Measurements from ENCODE around the gene C9orf50. TPM values are rescaled to one million over a fixed set of nuclear protein-coding genes. Genes with fewer than 3 reads are reported as not detected.

C9orf50 gene
- polyA plus RNA-seq, 12 donors = not detected

DNA sequence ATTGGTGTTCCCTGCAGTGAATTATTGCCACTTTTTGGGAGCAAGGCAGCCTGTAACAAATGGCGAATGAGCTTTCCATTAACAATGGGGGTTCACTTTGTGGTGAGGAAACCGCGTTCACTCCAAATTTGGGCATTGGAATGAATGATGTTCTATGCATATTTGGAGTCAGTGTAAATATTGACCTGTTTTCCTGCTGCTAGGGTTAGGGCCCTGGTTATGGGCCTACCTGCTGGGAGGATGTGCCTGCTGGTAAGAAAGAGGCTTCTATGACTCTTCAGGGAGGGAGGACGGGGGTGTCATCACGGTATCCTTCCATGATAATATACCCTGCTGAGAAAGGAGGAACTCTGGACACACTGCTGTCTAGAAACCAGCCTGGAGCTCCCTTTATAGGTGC, 29.0 kb downstream of the C9orf50 start:
- DNase-seq = no peak

DNA sequence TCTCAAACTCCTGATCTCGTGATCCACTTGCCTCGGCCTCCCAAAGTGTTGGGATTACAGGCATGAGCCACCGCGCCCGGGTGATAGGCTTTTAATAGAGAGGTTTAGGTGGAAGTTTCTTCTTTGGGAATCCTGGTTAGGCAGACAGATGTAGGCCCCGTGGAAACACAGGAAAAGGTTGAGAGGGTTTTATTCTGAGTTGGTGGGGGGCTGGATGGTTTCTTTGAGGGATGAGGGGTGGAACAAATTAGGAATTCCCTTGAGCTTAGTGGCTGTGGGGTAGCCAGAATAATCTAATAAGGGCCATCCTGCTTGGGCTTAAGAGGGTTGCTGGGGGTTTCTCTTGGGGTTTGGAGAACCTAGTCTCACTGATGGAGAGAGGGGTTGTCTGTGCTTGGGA, 30.4 kb downstream of the C9orf50 start:
- no peak for DNase-seq

DNA sequence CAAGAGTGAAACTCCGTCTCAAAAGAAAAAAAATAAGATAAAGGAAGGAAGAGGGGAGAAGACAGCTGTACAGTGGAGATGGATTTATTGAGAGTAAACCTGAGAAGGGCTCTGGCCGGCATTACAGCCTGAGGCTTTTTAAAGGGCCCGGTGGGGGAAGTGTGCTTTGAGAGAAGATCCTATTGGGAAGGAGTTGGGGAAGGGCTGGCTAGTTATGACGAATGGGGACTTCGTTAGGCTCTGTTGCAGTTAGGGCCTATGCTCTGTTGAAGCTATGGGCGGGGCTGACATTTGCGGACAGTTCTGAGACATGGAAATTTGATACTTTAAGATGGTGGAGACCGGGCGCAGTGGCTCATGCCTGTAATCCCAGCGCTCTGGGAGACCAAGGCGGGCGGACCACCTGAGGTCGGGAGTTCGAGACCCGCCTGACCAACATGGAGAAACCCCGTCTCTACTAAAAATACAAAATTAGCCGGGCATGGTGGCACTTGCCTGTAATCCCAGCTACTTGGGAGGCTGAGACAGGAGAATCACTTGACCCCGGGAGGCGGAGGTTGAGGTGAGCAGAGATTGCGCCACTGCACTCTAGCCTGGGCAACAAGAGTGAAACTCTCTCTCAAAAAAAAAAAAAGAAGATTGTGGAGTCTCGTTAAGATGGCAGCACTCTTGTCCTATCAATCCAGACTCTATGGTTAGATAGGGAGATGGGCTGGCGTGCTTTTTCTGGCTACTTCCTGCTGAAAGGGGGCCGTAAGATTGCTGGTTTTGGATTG, 33.2 kb downstream of the C9orf50 start:
- no peak for DNase-seq

DNA sequence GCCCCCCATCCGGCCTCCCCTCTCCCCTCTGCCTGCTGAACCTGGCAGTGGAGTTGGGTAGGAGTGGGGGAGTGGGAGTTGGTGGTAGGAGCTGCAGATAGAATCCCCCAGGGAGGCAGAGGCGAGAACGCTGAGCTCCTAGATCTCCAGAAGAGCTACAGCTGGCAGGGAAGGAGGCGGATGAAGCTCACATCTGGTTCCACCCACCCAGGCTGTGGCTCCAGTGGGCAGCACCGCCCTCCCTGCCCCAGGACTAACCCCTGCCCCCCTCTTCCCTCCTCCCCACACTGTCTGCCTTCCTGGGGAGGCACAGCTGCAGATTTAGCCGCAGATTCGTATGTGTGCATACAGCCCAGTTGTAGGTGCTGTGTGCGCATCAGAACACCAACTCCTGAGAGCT, 34.2 kb downstream of the C9orf50 start:
- DNase-seq = no peak

DNA sequence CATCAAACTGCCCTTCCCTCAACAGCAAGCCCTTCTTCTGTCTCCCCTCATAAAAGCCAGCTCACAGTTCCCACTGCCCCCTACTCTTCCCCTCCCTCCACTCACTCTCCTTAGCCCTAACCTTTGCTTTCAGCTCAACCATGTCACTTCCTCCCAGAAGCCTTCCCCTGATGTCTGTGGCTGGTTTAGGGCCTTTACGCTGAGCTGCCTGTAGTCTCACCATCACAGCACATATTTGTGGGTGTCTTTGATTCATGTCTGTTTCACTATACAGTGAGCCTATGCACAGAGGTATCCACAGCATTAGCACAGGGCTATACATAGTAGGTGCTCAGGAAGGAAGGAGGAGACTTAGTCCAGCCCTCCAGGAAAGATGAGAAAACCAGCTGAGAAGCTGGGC, 34.7 kb downstream of the C9orf50 start:
- no peak for DNase-seq

DNA sequence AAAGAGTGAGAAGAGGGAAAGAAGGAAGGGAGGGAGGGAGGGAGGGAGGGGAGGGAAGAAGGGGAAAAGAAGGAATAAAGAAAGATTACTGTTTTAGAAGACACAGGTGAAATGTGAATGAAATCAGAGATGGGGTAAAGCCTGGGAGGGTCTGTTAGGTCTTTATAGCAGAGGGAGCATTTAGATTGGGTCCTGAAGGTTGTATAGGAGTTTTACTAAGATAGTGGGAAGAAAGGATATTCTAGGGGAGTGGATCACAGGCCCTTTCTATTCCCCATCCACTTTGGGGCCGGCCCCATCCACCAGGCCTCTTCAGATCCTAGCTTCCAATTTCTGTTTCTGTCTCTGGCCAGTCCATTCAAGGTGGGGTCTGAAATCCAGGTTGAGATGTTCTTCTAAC, 35.5 kb downstream of the C9orf50 start:
- no peak for DNase-seq

DNA sequence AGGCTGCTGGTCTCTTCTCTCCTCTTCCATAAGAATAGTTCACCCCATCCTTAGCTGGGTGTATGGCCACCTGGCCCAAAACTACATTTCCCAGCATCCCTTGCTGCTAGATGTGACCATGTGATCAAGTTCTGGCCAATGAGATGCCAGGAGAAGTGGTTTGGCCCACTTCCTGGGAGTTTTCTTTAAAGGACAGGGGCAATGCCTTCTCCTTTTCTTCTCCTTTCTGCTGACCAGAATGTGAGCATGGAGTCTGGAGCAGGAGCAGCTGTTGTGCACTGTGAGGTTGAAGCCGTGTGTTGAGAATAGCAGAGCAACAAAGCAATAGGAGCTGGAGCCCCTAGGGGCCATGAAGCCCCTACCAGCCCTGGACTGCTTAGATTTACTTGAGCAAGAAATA, 36.8 kb downstream of the C9orf50 start:
- peak; percentile 75 for DNase-seq

DNA sequence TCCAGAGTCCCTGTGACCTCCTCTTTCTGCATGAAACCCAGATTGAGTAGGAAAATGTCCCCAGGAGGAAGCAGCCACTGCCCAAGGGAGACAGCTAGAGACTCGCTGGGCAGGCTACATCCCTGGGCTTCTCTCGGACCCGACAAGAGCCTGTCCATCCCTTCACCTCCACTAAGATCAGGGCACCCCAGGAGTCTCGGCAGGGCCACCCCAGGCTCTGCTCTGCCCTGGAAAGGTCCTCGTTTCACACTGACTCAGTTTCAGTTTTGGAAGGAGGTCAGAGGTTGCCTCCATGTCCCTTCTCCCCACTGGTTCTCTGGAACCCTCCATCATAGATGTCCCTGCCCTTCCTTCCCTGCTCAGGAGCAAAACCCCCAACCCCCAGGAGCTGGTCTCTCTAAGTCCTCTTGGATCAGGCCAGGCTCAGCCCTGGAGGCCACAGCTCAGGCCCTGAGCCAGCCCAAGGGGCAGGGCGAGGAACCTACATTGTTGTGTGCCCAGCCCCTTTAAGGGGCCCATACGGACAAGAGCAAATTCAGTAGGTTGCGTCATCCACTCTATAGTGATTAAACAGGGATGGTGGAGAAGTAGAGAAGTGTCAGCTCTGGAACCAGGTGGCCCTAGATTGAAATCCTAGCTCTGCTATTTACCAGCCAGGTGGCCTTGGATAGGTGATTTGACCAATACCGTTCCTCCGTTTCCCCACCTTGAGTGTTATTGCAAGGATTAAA, 37.4 kb downstream of the C9orf50 start:
- no peak for DNase-seq

DNA sequence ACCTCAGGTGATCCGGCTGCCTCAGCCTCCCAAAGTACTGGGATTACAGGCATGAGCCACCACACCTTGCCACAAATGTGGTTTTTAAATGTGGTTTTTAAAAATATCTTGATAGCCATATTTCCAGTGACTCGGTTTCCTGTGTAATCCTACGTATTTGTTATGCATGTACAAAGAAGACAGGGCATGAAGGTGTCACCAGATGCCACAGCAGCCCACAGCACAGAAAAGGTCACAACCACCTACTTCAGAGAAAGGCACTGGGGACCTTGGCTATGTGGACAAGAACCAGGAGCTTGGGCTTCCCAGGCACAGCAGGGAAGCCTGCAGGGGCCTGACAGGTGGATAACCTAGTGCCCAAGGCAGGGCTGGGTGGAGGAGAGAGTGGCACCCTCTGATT, 38.0 kb downstream of the C9orf50 start:
- no peak for DNase-seq

DNA sequence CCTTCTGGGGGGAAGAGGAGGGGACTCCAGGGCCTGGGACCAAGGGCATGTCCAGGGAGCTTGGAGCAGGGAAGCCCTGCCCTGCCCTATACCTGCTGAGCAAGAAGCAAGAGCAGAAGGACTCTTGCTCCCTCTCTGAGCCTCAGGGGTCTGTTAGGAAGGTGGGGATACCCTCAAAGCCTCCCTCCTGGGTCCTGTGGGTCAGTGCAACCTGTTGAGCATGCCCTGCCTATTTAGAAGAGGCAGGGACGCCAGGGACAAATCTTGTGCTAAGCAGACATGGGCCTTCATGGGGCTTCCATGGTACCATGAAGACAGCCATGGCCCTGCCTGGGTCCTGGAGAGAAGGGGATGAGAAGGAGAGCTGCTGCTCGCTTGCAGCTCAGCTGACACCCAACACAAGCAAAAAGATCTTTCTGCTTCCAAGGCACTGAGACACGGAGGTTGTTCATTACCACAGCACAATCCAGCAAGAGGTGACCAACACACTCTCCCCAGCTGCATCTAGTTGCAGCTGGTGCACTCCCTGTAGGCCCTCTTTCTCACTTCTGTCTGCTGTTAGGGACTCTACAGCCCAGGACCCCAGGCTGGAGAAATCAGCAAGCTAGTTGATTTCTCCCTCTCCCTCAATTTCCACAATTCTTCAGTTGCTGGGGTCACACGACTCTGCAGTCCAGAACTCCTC, 39.3 kb downstream of the C9orf50 start:
- no peak for DNase-seq

DNA sequence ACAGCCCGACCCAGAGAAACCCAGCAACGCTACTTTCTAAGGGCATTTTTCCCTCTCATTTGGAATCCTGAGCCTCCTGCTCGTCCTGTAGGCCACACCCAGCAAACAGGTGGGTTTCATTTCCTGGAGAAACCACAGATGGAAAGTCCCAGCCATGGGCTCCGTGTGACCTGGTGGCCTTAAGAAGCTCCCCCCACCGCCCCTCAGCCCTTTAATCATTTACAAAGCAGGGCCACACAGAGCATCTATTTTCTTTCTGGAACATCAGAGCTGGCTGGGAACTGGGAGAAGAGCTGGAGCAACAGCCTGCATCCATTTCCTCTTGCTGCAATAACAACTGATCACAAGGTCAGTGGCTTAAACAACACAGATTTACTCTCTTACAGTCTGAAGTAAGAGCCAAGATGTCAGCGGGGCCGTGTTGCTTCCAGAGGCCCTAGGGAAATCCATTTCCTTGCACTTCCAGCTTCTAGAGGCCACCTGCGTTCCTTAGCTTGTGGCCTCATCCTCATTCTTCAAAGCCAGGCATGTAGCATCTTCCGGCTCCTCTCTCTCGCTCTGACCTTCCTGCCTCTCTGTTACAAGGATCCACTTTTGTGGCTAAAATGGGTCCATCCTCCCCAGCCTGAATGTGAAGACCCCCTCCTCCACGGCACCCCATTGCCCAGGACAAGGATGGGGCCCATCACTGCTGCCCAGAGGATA, 40.5 kb downstream of the C9orf50 start:
- DNase-seq = no peak

DNA sequence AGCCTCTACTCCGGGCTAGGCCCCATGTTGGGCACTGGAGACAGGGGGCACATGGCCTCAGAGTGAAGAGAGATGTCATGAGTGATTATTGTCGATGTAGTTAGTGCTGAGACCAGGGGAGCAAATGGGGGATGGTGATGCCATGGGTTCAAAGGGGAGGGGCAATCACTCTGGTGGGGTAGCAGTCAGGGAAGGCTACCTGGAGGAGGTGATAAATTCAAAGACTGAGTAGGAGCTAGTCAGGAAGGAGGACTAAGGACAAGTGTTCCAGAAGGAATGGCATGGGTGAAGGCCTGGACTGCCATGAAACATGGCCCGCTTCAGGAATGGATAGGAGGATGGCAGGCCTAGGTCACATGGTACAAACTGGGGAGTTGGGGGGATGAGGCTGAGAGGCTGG, 41.6 kb downstream of the C9orf50 start:
- no peak for DNase-seq

DNA sequence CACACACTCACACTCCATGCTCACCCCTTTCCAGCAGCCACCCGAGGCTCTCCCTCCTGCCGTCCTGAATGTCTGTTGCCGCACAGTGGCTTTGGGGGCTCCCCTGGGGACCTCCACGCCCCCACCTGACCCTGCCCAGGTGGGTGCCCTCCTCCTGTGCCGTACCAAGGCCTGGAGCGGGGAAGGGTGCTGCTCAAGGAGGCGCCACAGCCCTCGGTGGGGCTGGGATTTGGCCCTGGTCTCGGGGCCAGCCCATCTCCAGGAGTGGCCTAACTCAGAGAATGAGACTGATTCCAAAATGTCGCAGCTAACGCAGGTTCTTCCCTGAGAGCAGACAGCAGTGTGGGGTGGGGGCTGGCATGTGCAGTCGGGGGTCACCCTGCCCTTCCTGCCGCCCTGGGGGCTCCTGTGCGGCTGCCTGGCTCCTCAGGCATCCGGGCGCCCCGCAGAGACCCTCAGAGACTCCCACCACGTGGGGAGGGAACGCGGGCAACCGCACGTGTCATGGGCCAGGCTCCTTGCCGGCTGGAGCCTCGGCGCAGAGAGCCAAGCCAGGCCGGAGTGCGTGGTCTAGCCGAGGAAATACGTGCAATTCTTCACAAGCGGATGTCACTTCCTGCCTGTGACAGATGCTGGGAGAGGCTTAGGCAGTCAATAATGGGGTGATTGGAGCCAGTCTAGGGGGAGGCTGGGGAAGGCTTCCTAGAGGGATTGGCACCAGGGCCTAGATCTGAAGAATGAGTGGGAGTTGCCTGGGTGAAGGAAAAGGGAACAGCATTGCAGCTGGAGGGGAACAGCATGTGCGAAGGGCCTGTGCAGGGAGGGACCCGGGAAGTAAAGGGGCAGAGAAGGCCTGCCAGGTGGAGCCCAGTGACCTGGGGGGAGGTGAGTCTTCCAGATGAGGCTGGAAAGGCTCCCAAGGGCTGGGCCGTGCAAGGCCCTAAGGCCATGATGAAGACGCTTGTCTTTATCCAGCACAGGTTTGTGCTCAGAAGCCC, 44.1 kb downstream of the C9orf50 start:
- no peak for DNase-seq

DNA sequence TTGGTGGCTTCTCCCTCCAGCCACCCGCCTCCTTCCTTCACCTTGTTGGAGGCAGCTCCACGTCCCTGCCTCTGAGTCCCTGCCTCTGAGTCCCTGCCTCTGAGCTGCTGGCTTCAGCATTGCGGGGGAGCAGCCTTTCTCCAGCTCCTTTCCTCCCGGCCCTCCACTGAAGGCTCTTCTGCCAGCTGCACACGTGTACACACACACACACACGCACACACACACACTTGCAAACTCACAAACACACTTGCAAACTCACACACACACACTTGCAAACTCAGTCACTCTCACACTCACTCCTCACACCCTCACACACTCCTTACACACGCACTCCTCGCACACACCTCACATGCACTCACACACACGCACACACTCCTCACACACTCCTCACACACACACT, 45.1 kb downstream of the C9orf50 start:
- DNase-seq = no peak

DNA sequence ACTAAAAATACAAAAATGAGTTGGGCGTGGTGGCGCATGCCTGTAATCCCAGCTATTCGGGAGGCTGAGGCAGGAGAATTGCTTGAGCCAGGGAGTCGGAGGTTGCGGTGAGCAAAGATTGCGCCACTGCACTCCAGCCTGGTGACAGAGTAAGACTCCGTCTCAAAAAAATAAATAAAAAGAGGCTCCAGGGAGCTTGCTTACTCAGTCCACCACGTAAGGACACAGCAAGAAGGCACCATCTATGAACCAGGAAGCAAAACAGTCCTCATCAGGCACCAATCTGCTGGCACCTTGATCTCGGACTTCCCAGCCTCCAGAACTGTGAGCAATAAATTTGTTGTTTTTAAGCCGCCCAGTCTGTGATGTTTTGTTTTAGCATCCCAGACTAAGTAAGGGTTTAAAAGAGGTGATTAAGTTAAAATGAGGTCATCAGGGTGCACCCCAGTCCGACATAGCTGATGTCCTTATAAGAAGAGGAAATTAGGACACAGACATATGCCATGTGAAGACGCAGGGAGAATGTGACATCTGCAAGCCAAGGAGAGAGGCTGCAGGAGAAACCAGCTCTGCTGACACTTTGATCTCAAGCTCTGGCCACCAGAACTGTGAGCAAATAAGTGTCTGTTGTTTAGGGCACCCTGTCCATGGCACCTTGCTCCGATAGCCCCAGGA, 45.9 kb downstream of the C9orf50 start:
- no peak for DNase-seq

DNA sequence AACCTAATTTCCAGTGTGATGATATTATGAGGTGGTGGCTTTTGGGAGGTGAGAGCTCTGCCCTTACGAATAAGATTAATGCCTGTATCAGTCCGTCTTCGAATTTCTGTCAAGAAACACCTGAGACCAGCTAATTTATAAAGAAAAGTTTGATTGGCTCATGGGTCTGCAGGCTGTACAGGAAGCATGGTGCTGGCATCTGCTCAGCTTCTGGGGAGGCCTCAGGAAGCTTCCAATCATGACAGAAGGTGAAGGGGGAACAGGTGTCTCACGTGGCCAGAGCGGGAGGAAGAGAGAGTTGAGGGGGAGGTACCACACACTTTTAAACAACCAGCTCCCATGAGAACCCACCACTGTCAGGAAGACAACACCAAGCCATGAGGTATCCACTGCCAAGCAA, 46.9 kb downstream of the C9orf50 start:
- DNase-seq = no peak

DNA sequence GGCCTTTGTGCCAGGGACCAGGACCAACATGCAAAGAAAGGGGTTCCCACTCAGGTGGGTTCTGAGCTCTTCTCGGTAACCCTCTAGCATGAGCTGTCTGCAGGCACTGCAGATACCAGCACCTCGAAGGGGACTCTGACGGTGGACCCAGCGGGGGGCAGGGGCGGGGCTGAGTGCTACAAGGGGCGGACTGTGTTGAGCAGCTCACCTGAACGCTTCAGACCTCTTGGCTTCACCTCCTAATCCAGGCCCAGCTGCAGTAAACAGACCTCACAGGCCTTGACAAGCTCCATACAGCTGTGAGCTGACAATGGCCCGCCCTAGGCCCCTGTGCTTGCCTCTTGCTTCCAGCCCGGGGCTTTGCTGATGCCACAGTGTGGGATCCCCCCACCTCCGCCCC, 48.4 kb downstream of the C9orf50 start:
- no peak for DNase-seq

DNA sequence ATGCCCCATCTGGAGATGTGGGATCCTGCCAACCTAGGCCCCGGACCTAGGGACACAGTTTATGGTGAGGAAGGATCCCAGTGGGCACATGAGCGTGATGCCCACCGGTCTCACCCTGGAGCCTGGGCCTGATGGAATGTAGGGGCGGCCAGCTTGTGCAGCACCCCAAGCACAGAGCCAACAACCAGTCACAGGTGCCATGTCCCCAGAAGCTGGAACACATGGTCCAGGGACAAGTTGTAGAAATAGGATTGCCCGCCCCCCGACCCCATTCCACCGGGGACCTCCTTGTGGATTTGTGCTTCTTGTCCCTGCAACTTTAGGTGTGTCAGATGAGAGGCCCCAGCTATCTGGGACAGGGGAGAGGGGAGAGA, 48.9 kb downstream of the C9orf50 start:
- no peak for DNase-seq

DNA sequence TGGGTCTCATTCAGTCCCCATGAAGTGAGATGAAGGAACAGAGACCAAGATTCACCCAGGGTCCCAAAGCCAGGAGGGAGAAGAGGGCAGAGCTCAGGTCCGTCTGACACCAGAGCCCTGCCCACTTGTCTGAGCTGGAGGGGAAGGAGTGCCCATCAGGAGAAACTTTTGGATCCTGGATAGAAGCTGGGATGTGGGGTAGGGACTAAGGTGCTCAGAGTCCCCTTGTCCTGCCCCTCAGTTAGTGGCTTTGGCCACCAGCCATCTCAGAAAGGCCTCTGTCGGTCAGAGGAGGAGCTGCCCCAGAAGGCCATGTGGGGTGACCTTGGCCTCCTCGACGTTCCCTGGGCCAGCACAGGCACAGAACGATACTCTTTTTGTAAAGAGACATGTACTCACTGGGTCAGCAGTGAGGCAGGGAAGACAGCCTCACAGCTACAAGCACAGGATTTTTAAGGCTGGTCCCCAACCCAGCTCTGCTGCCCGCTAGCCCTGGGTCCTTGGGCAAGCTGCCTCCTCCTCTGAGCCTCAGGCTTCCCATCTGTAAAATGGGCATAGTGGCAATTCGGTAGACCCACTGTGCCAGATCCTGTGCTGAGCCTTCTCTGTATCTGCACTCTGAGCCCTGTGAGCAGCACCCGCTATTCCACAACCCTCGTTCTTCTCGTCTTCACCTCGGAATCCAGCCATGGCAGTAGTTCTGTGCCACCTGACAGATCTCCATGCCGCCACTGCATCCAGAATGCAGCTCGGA, 49.4 kb downstream of the C9orf50 start:
- DNase-seq = no peak
